ENCODE data around the gene IGFBP2. TPM values are rescaled to one million over a fixed set of nuclear protein-coding genes. Genes with fewer than 3 reads are reported as not detected.

IGFBP2 gene
- total and polyA plus RNA-seq, 2 experiments from 2014 or later = 177 to 364 TPM

GRCh38 chr2:216701544-216701943 lies 68.3 kb downstream of the IGFBP2 start:
- Mint-ChIP-seq H3K4me3 (no peak overlapping the region), H3K36me3 (ENCODE audit: low read depth) (no peaks in the 10 kb centered on the region), H3K27ac (no peak overlapping the region), H3K9me3 (no peaks in the 10 kb centered on the region), H3K27me3 (ENCODE audit: insufficient read depth, low read depth, poor library complexity) (peaks cover under 1% of the 10 kb centered on the region), H3K4me1 (peaks cover 3% of the 10 kb centered on the region; the same call in 2 of the 3 replicates)
- no peak for ATAC-seq
- Histone ChIP-seq H3F3A (replicated peaks; ENCODE audit: low read depth) (no peaks in the 10 kb centered on the region), H4K20me1 (replicated peaks; ENCODE audit: insufficient read depth) (no peaks in the 10 kb centered on the region), H3K4me2 (no peak overlapping the region), H2AFZ (no peak overlapping the region), H3K79me2 (replicated peaks; ENCODE audit: insufficient read depth) (no peaks in the 10 kb centered on the region), H3K36me3 (ENCODE audit: insufficient read depth) (no peaks in the 10 kb centered on the region), H3K9me2 (ENCODE audit: insufficient read depth) (peaks cover 2% of the 10 kb centered on the region; the same call in 1 of the 2 replicates), H3K27ac (ENCODE audit: low read depth) (no peak overlapping the region), H3K4me3 (no peak overlapping the region), H3K27me3 (ENCODE audit: insufficient read depth) (no peaks in the 10 kb centered on the region), H3K4me1 (ENCODE audit: insufficient read depth) (no peaks in the 10 kb centered on the region)
- no peak for TF ChIP-seq CREB1 (CRISPR knock-in tag; IDR thresholded peaks at IDR 0.05; ENCODE audit: low read depth)
- no peak for TF ChIP-seq JUNB (IDR thresholded peaks at IDR 0.05; ENCODE audit: unreplicated experiment)
- no peak for TF ChIP-seq ZNF114 (CRISPR knock-in tag; IDR thresholded peaks at IDR 0.05)
- no peak for TF ChIP-seq CTCF (conservative IDR thresholded peaks at IDR 0.05; ENCODE audit: low read depth in 2 of 2)
- TF ChIP-seq POLR2AphosphoS5 (IDR thresholded peaks at IDR 0.05; ENCODE audit: low read depth) = no peak
- no peak for TF ChIP-seq ETS1 (IDR thresholded peaks at IDR 0.05)
- no peak for TF ChIP-seq ZNF331 (CRISPR knock-in tag; IDR thresholded peaks at IDR 0.05; ENCODE audit: low read depth)
- no peak for TF ChIP-seq ZNF462 (CRISPR knock-in tag; IDR thresholded peaks at IDR 0.05)
- TF ChIP-seq EZH2 (IDR thresholded peaks at IDR 0.05; ENCODE audit: low read depth, unreplicated experiment) = no peak
- TF ChIP-seq REST (IDR thresholded peaks at IDR 0.05; ENCODE audit: unreplicated experiment) = no peak
- no peak for TF ChIP-seq STAT1 (IDR thresholded peaks at IDR 0.05; ENCODE audit: unreplicated experiment)
- TF ChIP-seq NANOG (IDR thresholded peaks at IDR 0.05; ENCODE audit: borderline replicate concordance) = no peak
- TF ChIP-seq EZH2phosphoT487 (IDR thresholded peaks at IDR 0.05; ENCODE audit: unreplicated experiment) = no peak
- DNase-seq (ENCODE audit: low spot score) = no peak
